Esophagus muscularis mucosa (tissue), 4 donors: ENCODE data around the gene RAMP3. TPM values are rescaled to one million over a fixed set of nuclear protein-coding genes. Genes with fewer than 3 reads are reported as not detected.

Experiments used
- DNase-seq: peaks from one replicate; pipeline ENCODE4 v3.0.0-alpha.2; 2017; ENCODE audit errors: extremely low spot score
- H3K27ac ChIP-seq, 4 donors: fragments of 200-600 bp; sonication (generic); replicated peaks in 1 of 4; 1 replicate in 3 of 4; 2 replicates in 1 of 4; pipeline ENCODE4 v1.5.1; 2016 to 2019; ENCODE audit warnings: mild to moderate bottlenecking in 1 of 4
- H3K27me3 ChIP-seq, 4 donors: fragments of 200-600 bp; sonication (generic); one replicate each; pipeline versions ENCODE4 v1.5.1 to v1.6.0; 2016 to 2019
- H3K36me3 ChIP-seq, 4 donors: fragments of 200-600 bp; sonication (generic); one replicate each; pipeline ENCODE4 v1.5.1; 2016 to 2019
- H3K4me1 ChIP-seq, 4 donors: fragments of 200-600 bp; sonication (generic); one replicate each; pipeline ENCODE4 v1.5.1; 2016 to 2019
- H3K4me3 ChIP-seq, 4 donors: fragments of 200-600 bp; sonication (generic); 1 replicate in 2 of 4; 2 replicates in 2 of 4; pipeline ENCODE4 v1.5.1; 2016 to 2019; ENCODE audit warnings: mild to moderate bottlenecking in 4 of 4, moderate library complexity in 1 of 4
- H3K9me3 ChIP-seq, 4 donors: fragments of 200-600 bp; sonication (generic); 1 replicate in 3 of 4; 2 replicates in 1 of 4; pipeline ENCODE4 v1.5.1; 2016 to 2019
- EP300 ChIP-seq: sonication (generic); formaldehyde crosslinking; IDR thresholded peaks from one replicate; pipeline ENCODE4 v1.6.1; 2017; ENCODE audit warnings: antibody characterized with exemption
- POLR2A ChIP-seq: fragments of 450-650 bp; IDR thresholded peaks from one replicate; pipeline ENCODE4 v1.6.1; 2017; ENCODE audit warnings: antibody characterized with exemption, moderate library complexity, mild to moderate bottlenecking, low read depth
- POLR2AphosphoS5 ChIP-seq, 2 donors: sonication (generic); formaldehyde crosslinking; IDR thresholded peaks; one replicate each; pipeline ENCODE4 v1.6.1; 2017; ENCODE audit warnings: antibody characterized with exemption in 2 of 2
- WGBS: methylation state at CpG from one replicate; pipeline ENCODE4 v1.1.5; 2018; 5-methylcytosine and 5-hydroxymethylcytosine counted together
- intact Hi-C: fragments of 100-400 bp; cut with DNase I; formaldehyde crosslinking; loops from one replicate; pipeline ENCODE4 v1.15.1; 2023
- total RNA-seq, 4 donors: library from RNA; depleted of rRNA; stranded (reverse); fragments of >200 nt; gene quantifications; one replicate each; pipeline versions ENCODE4 v1.1.0 to v1.2.1, GENCODE V29; 2016
- TF ChIP-seq, protein P1 (sequence below), 3 experiments: fragments of 200-600 bp in 2 of 3; fragments of 450-650 bp in 1 of 3; sonication (generic) in 2 of 3; IDR thresholded peaks; one replicate each; pipeline ENCODE4 v1.5.1; 2017 to 2019; ENCODE audit warnings: antibody characterized with exemption in 3 of 3, mild to moderate bottlenecking in 2 of 3, moderate library complexity in 1 of 3

The RAMP3 gene
- total RNA-seq, 4 donors from 2014 or later, result 30.7 to 112 (median 77.2) TPM

DNA sequence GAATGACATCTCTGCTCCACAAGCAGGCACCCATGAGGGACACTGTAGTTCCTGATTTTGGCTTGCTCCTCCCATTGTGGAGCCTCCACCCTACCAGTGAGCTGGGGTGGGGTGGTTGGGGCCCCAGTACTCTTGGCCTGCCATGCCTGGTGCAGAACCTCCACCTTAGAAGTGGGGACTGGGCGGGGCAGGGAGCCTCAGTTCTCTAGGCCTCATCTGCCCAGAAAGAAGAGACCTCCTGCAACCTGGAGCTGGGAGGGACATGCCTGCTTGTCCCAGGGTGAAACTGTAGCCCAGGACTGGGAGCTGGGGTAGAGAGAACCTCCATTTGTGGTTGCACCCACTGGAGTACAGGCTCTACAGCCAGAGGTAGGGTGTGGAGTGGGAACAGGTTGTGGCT, 14.4 kb downstream of the RAMP3 start:
- Histone ChIP-seq H3K27me3 (peaks cover 0 to 15% (median 0%) of the 10 kb centered on the region in 4 donors), H3K4me1 (no peaks in the 10 kb centered on the region), H3K9me3 (no peaks in the 10 kb centered on the region), H3K36me3 (peaks cover 0 to 7% (median 0%) of the 10 kb centered on the region in 4 donors), H3K4me3 (no peak overlapping the region), H3K27ac (no peak overlapping the region)
- DNase-seq, result no peak
- intact Hi-C loops, result no loop called here
- TF ChIP-seq POLR2A, result no peak
- TF ChIP-seq EP300, result no peak
- TF ChIP-seq, protein P1, sequence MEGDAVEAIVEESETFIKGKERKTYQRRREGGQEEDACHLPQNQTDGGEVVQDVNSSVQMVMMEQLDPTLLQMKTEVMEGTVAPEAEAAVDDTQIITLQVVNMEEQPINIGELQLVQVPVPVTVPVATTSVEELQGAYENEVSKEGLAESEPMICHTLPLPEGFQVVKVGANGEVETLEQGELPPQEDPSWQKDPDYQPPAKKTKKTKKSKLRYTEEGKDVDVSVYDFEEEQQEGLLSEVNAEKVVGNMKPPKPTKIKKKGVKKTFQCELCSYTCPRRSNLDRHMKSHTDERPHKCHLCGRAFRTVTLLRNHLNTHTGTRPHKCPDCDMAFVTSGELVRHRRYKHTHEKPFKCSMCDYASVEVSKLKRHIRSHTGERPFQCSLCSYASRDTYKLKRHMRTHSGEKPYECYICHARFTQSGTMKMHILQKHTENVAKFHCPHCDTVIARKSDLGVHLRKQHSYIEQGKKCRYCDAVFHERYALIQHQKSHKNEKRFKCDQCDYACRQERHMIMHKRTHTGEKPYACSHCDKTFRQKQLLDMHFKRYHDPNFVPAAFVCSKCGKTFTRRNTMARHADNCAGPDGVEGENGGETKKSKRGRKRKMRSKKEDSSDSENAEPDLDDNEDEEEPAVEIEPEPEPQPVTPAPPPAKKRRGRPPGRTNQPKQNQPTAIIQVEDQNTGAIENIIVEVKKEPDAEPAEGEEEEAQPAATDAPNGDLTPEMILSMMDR (IDR thresholded peaks at IDR 0.05), result no peak
- no peak for TF ChIP-seq POLR2AphosphoS5 (IDR thresholded peaks at IDR 0.05)
- no CpG with 5 or more reads among the region's 1 CpG for WGBS

DNA sequence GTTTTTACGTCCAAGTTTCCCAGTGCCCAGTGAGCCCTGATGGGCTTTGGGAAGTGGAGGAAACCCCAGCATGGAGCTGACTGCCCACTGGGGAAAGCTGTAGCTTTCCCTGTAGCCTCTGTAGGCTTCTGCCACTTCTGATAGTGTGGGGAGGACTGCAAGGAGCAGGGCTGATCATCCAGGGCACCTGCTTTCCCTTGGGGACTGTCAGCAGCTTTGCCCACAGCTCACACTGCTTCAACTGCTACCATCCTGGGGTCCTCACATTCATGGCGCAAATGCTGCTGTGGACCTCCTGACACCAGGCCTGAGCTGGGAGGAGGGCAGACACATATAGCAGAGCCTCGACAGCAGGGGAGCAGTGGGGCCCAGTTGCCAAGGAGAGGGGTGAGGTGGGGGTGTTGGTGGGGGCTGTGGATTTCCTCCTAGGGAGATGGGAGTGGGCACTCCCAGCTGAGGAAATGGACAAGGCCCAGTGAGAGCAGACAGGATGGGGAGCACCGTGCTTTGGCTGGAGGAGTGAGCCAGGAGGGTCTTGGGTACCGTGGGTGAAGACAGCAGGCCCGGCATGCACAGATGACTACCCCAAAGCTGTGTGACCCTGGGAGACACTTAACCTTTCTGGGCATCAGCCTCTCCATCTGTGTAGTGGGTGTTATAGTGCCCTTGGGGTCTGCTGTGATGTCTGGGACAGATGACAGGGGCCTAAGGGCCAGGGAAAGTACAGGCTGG, 16.2 kb downstream of the RAMP3 start:
- intact Hi-C loops, result no loop called here
- no peak for DNase-seq
- no peak overlapping the region for H3K27ac ChIP-seq
- H3K4me1 ChIP-seq, result no peaks in the 10 kb centered on the region
- H3K9me3 ChIP-seq, result no peaks in the 10 kb centered on the region
- H3K36me3 ChIP-seq, result peaks cover 0 to 7% (median 0%) of the 10 kb centered on the region in 4 donors
- no peak overlapping the region for H3K4me3 ChIP-seq
- TF ChIP-seq POLR2AphosphoS5 (IDR thresholded peaks at IDR 0.05) (no peak), POLR2A (no peak), EP300 (no peak)
- TF ChIP-seq, protein P1 (IDR thresholded peaks at IDR 0.05), result no peak
- WGBS, result 84% methylated on average over 4 of the region's 6 CpGs
- H3K27me3 ChIP-seq, result peaks cover 0 to 31% (median 0%) of the 10 kb centered on the region in 4 donors

DNA sequence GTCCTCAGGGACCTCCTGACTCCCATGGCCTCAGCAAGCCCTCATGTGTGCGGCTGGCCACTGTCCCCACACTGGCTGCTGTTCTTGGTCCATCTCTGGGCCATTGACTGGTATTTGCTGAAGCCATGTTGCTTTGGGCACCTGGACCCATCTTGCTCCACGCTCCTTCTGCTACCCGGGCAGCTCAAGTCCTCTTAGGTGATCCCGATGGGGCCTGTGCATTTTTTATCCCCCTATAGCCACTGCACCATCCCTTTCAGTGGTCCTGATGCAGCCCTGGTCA, 16.7 kb downstream of the RAMP3 start:
- Histone ChIP-seq H3K36me3 (peaks cover 0 to 11% (median 0%) of the 10 kb centered on the region in 4 donors), H3K27me3 (peaks cover 0 to 36% (median 0%) of the 10 kb centered on the region in 4 donors), H3K9me3 (no peaks in the 10 kb centered on the region), H3K27ac (no peak overlapping the region), H3K4me1 (no peaks in the 10 kb centered on the region), H3K4me3 (no peak overlapping the region)
- whole genome bisulfite sequencing, result 95% methylated on average over 4 of the region's 4 CpGs
- intact Hi-C loops, result no loop called here
- DNase-seq, result no peak
- TF ChIP-seq, protein P1 (IDR thresholded peaks at IDR 0.05), result no peak
- TF ChIP-seq EP300, result no peak
- no peak for TF ChIP-seq POLR2A
- no peak for TF ChIP-seq POLR2AphosphoS5 (IDR thresholded peaks at IDR 0.05)

DNA sequence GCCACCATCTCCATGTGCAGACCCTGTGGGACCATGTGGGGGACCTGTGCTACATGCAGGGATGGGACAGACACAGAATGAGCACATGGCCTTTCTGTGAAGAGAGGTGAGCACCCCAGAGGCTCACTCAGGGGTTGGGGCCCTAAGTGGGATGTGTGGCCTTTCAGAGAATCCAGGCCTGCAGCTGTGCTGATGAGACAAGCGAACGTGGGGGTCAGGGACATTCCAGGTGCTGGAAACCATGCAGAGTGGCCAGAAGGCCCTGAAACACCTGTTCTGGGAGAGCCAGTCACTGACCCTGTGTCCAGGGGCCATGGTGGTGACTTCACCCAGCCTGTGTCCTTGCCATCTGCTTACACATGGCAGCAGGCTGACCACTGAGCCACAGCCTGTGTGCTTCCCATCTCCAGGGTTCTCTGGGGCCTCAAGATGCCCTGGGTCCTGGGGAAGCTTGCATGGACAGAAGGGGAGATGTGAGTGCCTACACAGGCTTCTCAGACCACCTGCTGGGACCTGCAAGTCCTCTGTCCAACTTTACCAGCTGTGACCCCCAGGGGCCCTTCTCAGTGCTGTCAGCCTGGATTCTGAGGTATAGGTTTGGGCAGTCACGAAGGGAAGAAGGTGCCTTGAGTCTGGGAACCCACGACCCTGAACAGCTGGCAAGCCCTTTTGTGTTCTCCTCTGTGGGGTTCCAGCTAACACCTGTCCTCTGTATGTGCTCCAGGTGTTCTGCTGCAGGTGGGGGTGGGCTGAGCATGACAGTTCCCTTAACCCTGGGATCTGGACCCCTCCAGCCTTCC, 17.6 kb downstream of the RAMP3 start:
- intact Hi-C loops, result no loop called here
- no peak for DNase-seq
- H3K9me3 ChIP-seq, result no peaks in the 10 kb centered on the region
- WGBS, result no CpG with 5 or more reads among the region's 4 CpGs
- H3K27ac ChIP-seq, result no peak overlapping the region
- H3K36me3 ChIP-seq, result peaks cover 0 to 20% (median 0%) of the 10 kb centered on the region in 4 donors
- H3K4me1 ChIP-seq, result no peaks in the 10 kb centered on the region
- no peak overlapping the region for H3K4me3 ChIP-seq
- peaks cover 0 to 40% (median 0%) of the 10 kb centered on the region in 4 donors for H3K27me3 ChIP-seq
- TF ChIP-seq POLR2AphosphoS5 (IDR thresholded peaks at IDR 0.05), result no peak
- no peak for TF ChIP-seq POLR2A
- no peak for TF ChIP-seq EP300
- TF ChIP-seq, protein P1 (IDR thresholded peaks at IDR 0.05), result no peak
